ENCODE data around the gene ZNF83. TPM values are rescaled to one million over a fixed set of nuclear protein-coding genes. Genes with fewer than 3 reads are reported as not detected.
A peak's percentile ranks its signal among the peaks of the same experiment; 100 is the strongest.
"Not testable (repeated sequence)": the region's sequence is repeated elsewhere in the genome, so short reads cannot be mapped to it uniquely, and the experiment has no call there.

Gene ZNF83
- polyA plus RNA-seq, 2 donors: 17.5 to 59.7 TPM

DNA sequence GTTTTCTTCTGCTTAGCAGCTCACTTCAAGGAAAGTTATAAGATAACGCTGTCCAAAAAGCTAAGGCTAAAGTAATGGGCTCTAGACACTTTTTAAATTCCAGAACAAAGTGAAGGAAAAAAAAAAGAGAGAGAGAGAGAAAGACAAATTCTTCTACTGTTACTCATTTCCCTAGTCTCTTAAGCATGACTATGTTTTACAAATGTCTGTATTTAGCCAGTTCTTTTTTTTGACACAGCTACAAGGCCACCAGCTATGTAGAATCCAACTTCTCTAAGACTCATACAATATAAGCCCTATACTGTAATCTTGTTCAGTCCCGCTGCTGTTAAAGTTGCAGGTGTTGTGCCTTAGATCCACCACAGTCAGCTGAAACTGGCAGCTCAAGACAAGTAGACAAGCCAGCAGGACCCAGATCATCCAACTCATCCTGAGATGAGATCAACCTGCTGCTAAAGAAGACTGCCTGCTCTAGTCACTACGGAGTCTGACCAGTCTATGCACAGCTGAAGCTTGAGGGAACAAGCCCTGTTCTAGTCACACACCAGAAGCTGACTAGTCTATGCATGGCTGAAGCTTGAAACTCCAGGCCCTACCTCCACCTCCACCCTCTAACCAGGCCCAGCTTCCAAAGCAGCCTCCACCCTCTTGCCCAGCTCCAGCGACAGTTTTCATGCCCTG, 10.3 kb upstream of the ZNF83 start:
- Histone ChIP-seq H3K9me3 (ENCODE audit: control insufficient read depth in 2 of 2, insufficient read depth in 1 of 2, low read depth in 1 of 2, low read length in 1 of 2) (peaks cover 0 to 13% of the 10 kb centered on the region in 2 donors), H3K27me3 (ENCODE audit: control insufficient read depth in 1 of 2, insufficient read depth in 2 of 2, low read length in 2 of 2) (no peaks in the 10 kb centered on the region), H3K4me3 (ENCODE audit: low read depth in 1 of 2, low read length in 2 of 2) (no peak overlapping the region), H3K36me3 (ENCODE audit: control insufficient read depth in 2 of 2, insufficient read depth in 2 of 2, low read length in 1 of 2) (peaks cover 6 to 8% of the 10 kb centered on the region in 2 donors), H3K27ac (ENCODE audit: low read depth in 2 of 2, low read length in 1 of 2) (no peak overlapping the region), H3K4me1 (ENCODE audit: control insufficient read depth in 2 of 2, insufficient read depth in 2 of 2, low read length in 1 of 2) (no peaks in the 10 kb centered on the region)
- WGBS, 2 donors: 79 to 88% methylated on average over 4 of the region's 4 CpGs

DNA sequence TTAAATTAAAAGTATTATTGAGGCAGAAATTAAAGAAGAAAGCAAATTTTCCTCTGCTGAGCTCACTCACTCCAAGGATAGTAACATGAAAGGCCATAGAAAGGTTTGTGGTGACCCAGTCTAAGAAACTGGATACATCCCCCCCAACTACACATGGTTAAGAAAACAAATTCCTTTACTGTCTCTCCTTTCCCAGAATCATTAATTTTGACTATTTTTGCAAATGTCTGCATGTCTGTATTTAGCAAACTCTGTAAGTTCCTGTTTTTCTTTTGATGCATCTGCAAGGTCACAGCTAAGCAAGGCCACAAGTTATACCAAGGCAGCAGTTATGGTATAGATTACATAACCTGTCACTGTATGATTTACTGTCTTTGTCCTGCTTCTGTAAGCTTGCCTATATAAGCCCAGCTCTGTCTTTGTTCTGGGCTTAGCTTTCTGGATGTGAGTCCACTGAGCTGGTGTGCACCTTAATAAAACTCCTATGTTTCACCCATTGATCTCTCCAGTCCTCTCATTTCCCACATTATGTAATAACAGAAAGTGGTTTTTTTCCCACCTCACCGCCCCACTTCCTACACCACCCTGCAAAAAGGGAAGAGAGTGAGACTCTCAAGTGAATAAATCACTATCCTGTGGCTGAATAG, 8.5 kb upstream of the ZNF83 start:
- Histone ChIP-seq H3K27ac (ENCODE audit: low read depth in 2 of 2, low read length in 1 of 2) (no peak overlapping the region), H3K36me3 (ENCODE audit: control insufficient read depth in 2 of 2, insufficient read depth in 2 of 2, low read length in 1 of 2) (peaks cover 2 to 5% of the 10 kb centered on the region in 2 donors), H3K9me3 (ENCODE audit: control insufficient read depth in 2 of 2, insufficient read depth in 1 of 2, low read depth in 1 of 2, low read length in 1 of 2) (peaks cover 0 to 13% of the 10 kb centered on the region in 2 donors), H3K27me3 (ENCODE audit: control insufficient read depth in 1 of 2, insufficient read depth in 2 of 2, low read length in 2 of 2) (no peaks in the 10 kb centered on the region), H3K4me1 (ENCODE audit: control insufficient read depth in 2 of 2, insufficient read depth in 2 of 2, low read length in 1 of 2) (no peaks in the 10 kb centered on the region), H3K4me3 (ENCODE audit: low read depth in 1 of 2, low read length in 2 of 2) (no peak overlapping the region)
- WGBS, 2 donors: 94 to 100% methylated on average over 1 of the region's 1 CpG

DNA sequence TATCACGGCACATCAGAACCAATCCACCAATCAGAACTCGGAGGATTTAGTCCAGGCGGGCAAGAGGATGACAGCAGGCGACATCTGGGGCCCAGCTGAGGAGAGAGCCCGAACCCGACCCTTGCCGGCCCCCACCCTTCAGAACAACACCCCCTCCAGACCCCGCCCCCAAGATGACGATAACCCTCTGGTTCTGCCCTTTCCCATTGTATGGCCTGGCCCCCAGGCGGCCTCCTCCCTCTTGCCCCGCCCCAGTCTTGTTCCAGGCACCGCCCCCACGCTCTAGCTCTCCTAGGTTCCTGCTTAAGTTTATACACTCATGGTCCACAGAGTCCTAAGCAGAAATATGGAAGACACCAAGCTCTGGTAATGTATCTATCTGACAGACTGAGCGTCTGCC, 2.8 kb upstream of the ZNF83 start:
- no peak overlapping the region for H3K27ac ChIP-seq (ENCODE audit: low read depth in 2 of 2, low read length in 1 of 2)

DNA sequence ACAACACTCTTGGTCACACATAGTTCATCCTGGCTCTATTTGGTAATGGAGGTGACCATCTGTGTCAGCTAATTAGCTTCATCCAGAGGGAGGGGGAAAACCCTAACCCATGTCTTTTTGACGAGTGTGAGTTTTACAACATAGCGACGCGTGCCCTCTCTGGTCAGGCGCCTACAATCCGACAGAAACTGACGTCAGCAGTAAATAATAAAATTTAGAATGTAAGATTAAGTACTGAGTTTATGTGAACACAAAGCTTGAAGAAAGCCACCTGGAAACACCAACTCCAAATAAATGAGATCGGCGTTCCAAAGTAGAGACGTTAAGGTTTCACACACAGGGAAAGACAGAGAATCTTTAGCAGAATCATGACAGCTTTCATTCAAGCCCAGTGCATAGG, 1.8 kb upstream of the ZNF83 start:
- H3K27me3 ChIP-seq (ENCODE audit: control insufficient read depth in 1 of 2, insufficient read depth in 2 of 2, low read length in 2 of 2): no peaks in the 10 kb centered on the region
- H3K4me3 ChIP-seq (ENCODE audit: low read depth in 1 of 2, low read length in 2 of 2): no peak overlapping the region
- no peaks in the 10 kb centered on the region for H3K36me3 ChIP-seq (ENCODE audit: control insufficient read depth in 2 of 2, insufficient read depth in 2 of 2, low read length in 1 of 2)
- H3K9me3 ChIP-seq (ENCODE audit: control insufficient read depth in 2 of 2, insufficient read depth in 1 of 2, low read depth in 1 of 2, low read length in 1 of 2): peaks cover 0 to 4% of the 10 kb centered on the region in 2 donors
- 87% methylated on average over 10 of the region's 10 CpGs for WGBS, 2 donors
- H3K27ac ChIP-seq (ENCODE audit: low read depth in 2 of 2, low read length in 1 of 2): no peak overlapping the region
- H3K4me1 ChIP-seq (ENCODE audit: control insufficient read depth in 2 of 2, insufficient read depth in 2 of 2, low read length in 1 of 2): peaks cover 3% of the 10 kb centered on the region in 2 donors

More for the DNA sequence above, 2.8 kb upstream of the ZNF83 start:
- 59 to 74% methylated on average over 14 of the region's 14 CpGs for WGBS, 2 donors
- Histone ChIP-seq H3K36me3 (ENCODE audit: control insufficient read depth in 2 of 2, insufficient read depth in 2 of 2, low read length in 1 of 2) (no peaks in the 10 kb centered on the region), H3K4me1 (ENCODE audit: control insufficient read depth in 2 of 2, insufficient read depth in 2 of 2, low read length in 1 of 2) (peaks cover 3% of the 10 kb centered on the region in 2 donors), H3K4me3 (ENCODE audit: low read depth in 1 of 2, low read length in 2 of 2) (no peak overlapping the region), H3K27me3 (ENCODE audit: control insufficient read depth in 1 of 2, insufficient read depth in 2 of 2, low read length in 2 of 2) (no peaks in the 10 kb centered on the region), H3K9me3 (ENCODE audit: control insufficient read depth in 2 of 2, insufficient read depth in 1 of 2, low read depth in 1 of 2, low read length in 1 of 2) (peaks cover 0 to 4% of the 10 kb centered on the region in 2 donors)

DNA sequence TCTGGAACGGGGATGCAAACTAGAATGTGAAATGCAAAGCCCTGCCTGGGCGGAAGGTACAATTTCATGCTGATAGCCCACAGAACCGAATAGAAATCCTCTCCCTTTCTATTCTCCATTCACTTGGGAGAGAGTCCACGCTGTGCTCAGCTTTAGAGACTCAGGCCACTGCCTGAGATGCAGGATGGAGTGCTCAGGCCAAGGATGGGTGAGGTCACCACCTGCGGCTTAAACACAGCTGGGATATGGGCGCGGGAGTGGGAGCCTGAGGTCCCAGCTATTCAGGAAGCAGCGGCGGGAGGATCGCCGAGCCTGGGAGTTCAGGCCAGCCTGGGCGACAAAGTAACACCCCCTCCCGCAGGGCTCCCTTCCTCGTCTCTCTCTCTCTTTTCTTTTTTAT, 446 bp upstream of the ZNF83 start:
- H3K27ac ChIP-seq (ENCODE audit: low read depth in 2 of 2, low read length in 1 of 2): peak overlapping the region; percentile 91 to 93
- WGBS, 2 donors: 16 to 17% methylated on average over 14 of the region's 14 CpGs
- no peaks in the 10 kb centered on the region for H3K36me3 ChIP-seq (ENCODE audit: control insufficient read depth in 2 of 2, insufficient read depth in 2 of 2, low read length in 1 of 2)
- peaks cover 3% of the 10 kb centered on the region in 2 donors for H3K4me1 ChIP-seq (ENCODE audit: control insufficient read depth in 2 of 2, insufficient read depth in 2 of 2, low read length in 1 of 2)
- no peaks in the 10 kb centered on the region for H3K27me3 ChIP-seq (ENCODE audit: control insufficient read depth in 1 of 2, insufficient read depth in 2 of 2, low read length in 2 of 2)
- H3K9me3 ChIP-seq (ENCODE audit: control insufficient read depth in 2 of 2, insufficient read depth in 1 of 2, low read depth in 1 of 2, low read length in 1 of 2): peaks cover 0 to 4% of the 10 kb centered on the region in 2 donors
- H3K4me3 ChIP-seq (ENCODE audit: low read depth in 1 of 2, low read length in 2 of 2): peak overlapping the region in 1 of 2 donors; percentile 23

DNA sequence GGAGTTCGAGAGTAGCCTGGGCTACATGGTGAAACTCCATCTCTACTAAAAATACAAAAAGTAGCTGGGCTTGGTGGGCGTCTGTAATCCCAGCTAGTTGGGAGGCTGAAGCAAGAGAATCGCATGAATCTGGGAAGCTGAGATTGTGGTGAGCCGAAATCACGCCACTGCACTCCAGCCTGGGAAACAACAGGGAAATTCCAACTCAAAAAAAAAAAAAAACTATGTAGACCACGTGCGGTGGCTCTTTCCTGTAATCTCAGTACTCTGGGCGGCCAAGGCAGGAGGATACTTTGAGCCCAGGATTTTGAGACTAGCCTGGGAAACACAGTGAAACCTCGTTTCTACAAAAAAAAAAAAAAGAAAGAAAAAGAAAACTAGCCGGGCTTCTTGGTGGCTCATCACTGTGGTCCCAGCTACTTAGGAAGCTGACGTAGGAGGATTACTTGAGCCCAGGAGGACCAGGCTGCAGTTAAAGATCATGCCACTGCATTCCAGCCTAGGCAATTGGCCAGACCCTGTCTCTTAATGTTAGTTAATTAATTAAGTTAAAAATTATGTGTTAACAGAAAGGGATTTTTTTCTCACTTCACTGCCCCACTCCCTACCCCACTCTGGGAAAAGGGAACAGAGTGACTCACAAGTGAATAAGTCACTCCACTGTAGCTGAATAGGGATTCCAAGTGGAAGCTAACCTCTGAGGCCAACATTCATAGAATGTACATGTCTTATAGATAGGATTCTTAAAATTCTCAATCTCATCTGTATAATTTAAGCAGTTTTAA, 2.2 kb downstream of the ZNF83 start:
- no peak overlapping the region for H3K4me3 ChIP-seq (ENCODE audit: low read depth in 1 of 2, low read length in 2 of 2)
- WGBS, 2 donors: 89 to 90% methylated on average over 11 of the region's 11 CpGs
- H3K4me1 ChIP-seq (ENCODE audit: control insufficient read depth in 2 of 2, insufficient read depth in 2 of 2, low read length in 1 of 2): peaks cover 3% of the 10 kb centered on the region in 2 donors
- no peaks in the 10 kb centered on the region for H3K27me3 ChIP-seq (ENCODE audit: control insufficient read depth in 1 of 2, insufficient read depth in 2 of 2, low read length in 2 of 2)
- no peaks in the 10 kb centered on the region for H3K36me3 ChIP-seq (ENCODE audit: control insufficient read depth in 2 of 2, insufficient read depth in 2 of 2, low read length in 1 of 2)
- no peak overlapping the region for H3K27ac ChIP-seq (ENCODE audit: low read depth in 2 of 2, low read length in 1 of 2)
- peaks cover 0 to 4% of the 10 kb centered on the region in 2 donors for H3K9me3 ChIP-seq (ENCODE audit: control insufficient read depth in 2 of 2, insufficient read depth in 1 of 2, low read depth in 1 of 2, low read length in 1 of 2)

DNA sequence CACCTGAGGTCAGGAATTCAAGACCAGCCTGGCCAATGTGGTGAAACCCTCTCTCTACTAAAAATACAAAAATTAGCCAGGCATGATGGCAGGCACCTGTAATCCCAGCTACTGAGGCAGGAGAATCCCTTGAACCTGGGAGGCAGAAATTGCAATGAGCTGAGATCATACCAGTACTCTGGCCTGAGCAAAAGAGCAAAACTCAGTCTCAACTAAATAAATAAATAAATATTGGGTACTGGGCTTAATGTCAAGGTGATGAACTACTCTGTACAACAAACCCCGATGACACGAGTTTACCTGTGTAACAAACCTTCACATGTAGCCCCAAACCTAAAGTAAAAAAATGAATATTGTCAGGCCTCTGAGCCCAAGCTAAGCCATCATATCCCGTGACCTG, 10.7 kb downstream of the ZNF83 start:
- not testable (repeated sequence) for H3K27me3 ChIP-seq (ENCODE audit: control insufficient read depth in 1 of 2, insufficient read depth in 2 of 2, low read length in 2 of 2); H3K4me1 ChIP-seq (ENCODE audit: control insufficient read depth in 2 of 2, insufficient read depth in 2 of 2, low read length in 1 of 2); H3K4me3 ChIP-seq (ENCODE audit: low read depth in 1 of 2, low read length in 2 of 2); H3K9me3 ChIP-seq (ENCODE audit: control insufficient read depth in 2 of 2, insufficient read depth in 1 of 2, low read depth in 1 of 2, low read length in 1 of 2); H3K27ac ChIP-seq (ENCODE audit: low read depth in 2 of 2, low read length in 1 of 2); H3K36me3 ChIP-seq (ENCODE audit: control insufficient read depth in 2 of 2, insufficient read depth in 2 of 2, low read length in 1 of 2)
- 97 to 100% methylated on average over 3 of the region's 3 CpGs for WGBS, 2 donors

DNA sequence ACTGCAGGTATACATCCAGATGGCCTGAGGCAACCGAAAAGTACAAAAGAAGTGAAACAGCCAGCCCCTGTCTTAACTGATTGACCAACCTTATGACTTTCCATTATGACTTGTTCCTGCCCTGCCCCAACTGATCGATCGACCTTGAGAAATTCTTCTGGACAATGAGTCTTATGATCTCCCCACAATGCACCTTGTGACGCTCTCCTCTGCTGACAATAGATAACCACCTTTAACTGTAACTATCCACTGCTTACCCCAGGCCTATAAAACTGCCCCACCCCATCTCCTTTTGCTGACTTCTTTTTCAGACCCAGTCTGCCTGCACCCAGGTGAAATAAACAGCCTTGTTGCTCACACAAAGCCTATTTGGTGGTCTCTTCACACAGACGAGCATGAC, 11.2 kb downstream of the ZNF83 start:
- Histone ChIP-seq H3K27ac (ENCODE audit: low read depth in 2 of 2, low read length in 1 of 2) (no peak overlapping the region), H3K27me3 (ENCODE audit: control insufficient read depth in 1 of 2, insufficient read depth in 2 of 2, low read length in 2 of 2) (no peaks in the 10 kb centered on the region), H3K9me3 (ENCODE audit: control insufficient read depth in 2 of 2, insufficient read depth in 1 of 2, low read depth in 1 of 2, low read length in 1 of 2) (no peaks in the 10 kb centered on the region), H3K36me3 (ENCODE audit: control insufficient read depth in 2 of 2, insufficient read depth in 2 of 2, low read length in 1 of 2) (peaks cover 0 to 7% of the 10 kb centered on the region in 2 donors), H3K4me3 (ENCODE audit: low read depth in 1 of 2, low read length in 2 of 2) (no peak overlapping the region), H3K4me1 (ENCODE audit: control insufficient read depth in 2 of 2, insufficient read depth in 2 of 2, low read length in 1 of 2) (no peaks in the 10 kb centered on the region)
- 91 to 92% methylated on average over 5 of the region's 5 CpGs for WGBS, 2 donors

DNA sequence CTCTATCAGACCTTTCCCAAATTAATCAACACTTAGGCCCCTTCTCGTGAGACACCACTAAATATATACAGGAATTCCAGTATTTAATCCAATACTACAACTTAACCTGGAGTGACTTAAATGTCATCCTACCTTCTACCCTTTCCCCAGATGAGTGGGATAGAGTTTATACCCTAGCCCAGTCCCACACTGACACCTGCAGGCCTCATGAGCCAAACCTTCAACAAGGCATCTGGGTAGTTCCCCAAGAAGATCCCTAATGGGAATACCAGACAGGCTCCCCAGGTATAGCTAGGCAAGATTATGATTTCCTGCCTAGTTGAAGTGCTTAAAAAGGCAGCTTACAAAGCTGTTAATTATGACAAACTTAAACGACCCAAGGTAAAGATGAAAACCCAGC, 15.9 kb downstream of the ZNF83 start:
- Histone ChIP-seq H3K9me3 (ENCODE audit: control insufficient read depth in 2 of 2, insufficient read depth in 1 of 2, low read depth in 1 of 2, low read length in 1 of 2) (peaks cover 0 to 2% of the 10 kb centered on the region in 2 donors), H3K36me3 (ENCODE audit: control insufficient read depth in 2 of 2, insufficient read depth in 2 of 2, low read length in 1 of 2) (peaks cover 0 to 7% of the 10 kb centered on the region in 2 donors), H3K27ac (ENCODE audit: low read depth in 2 of 2, low read length in 1 of 2) (peak overlapping the region in 1 of 2 donors; percentile 42), H3K4me1 (ENCODE audit: control insufficient read depth in 2 of 2, insufficient read depth in 2 of 2, low read length in 1 of 2) (no peaks in the 10 kb centered on the region), H3K4me3 (ENCODE audit: low read depth in 1 of 2, low read length in 2 of 2) (no peak overlapping the region), H3K27me3 (ENCODE audit: control insufficient read depth in 1 of 2, insufficient read depth in 2 of 2, low read length in 2 of 2) (no peaks in the 10 kb centered on the region)
- 68 to 78% methylated on average over 2 of the region's 2 CpGs for WGBS, 2 donors

Measured in esophagus (tissue), 2 donors.